PFSK-1 (cell line): ENCODE data around the gene CXCL14.

Experiments used
- FOXP2 ChIP-seq: optimal IDR thresholded peaks from 2 replicates; pipeline ENCODE3; 2011; ENCODE audit warnings: borderline replicate concordance, control low read depth, inconsistent platforms; ENCODE audit not compliant: insufficient read depth; ENCODE audit errors: extremely low read length, extremely low read depth
- POLR2AphosphoS5 ChIP-seq: IDR thresholded peaks from 2 replicates; pipeline ENCODE4 v1.6.1; 2012; ENCODE audit warnings: low read depth, mild to moderate bottlenecking, control low read depth, low read length, moderate library complexity
- REST ChIP-seq, 2 experiments: IDR thresholded peaks; 2 replicates each; pipeline versions ENCODE4 v1.6.1 to v1.8.0; 2011 to 2012; ENCODE audit warnings: low read depth in 2 of 2, low read length in 2 of 2, control low read depth in 1 of 2, inconsistent platforms in 1 of 2, mild to moderate bottlenecking in 1 of 2, moderate library complexity in 1 of 2; ENCODE audit not compliant: insufficient read depth in 1 of 2
- SIN3A ChIP-seq: IDR thresholded peaks from 2 replicates; pipeline ENCODE4 v1.6.1; 2012; ENCODE audit warnings: mild to moderate bottlenecking, low read length, moderate library complexity, borderline replicate concordance; ENCODE audit not compliant: insufficient read depth
- TAF1 ChIP-seq: IDR thresholded peaks from 2 replicates; pipeline ENCODE4 v1.6.1; 2012; ENCODE audit warnings: low read length, control low read depth, borderline replicate concordance; ENCODE audit not compliant: insufficient read depth

DNA sequence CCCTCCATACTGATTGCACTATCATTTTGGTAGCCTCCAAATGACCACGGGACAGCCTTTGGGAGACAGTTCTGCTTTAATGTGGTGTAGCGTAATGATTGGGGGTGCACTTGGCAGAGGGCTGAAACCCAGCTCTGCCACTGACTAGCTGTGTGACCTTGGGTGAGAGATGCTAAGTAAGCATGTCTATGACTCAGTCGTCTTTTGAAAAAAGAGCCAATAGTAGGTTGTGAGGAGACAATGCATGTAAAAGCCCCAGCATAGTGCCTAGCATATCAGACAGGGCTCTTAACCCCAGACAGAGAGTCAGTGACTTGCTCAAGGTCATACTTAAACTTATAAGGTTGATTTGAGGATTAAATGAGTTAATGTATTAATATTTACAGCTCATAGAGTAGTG is 18.0 kb upstream of the CXCL14 start:
- TF ChIP-seq REST (IDR thresholded peaks at IDR 0.05; ENCODE audit: insufficient read depth in 1 of 2, low read depth in 2 of 2, low read length in 2 of 2) (no peak), SIN3A (no peak), POLR2AphosphoS5 (no peak), TAF1 (no peak), FOXP2 (no peak)
